DND-41 (cell line): ENCODE data around the gene PUM1.

Source experiments
- CTCF ChIP-seq: IDR thresholded peaks from 2 replicates; pipeline ENCODE4 v1.5.1; 2012; ENCODE audit warnings: borderline replicate concordance, low read length, moderate library complexity, mild to moderate bottlenecking; ENCODE audit not compliant: poor library complexity, severe bottlenecking; ENCODE audit errors: extremely low read depth
- EZH2 ChIP-seq: IDR thresholded peaks from 3 replicates; pipeline ENCODE4 v1.6.1; 2012; ENCODE audit warnings: borderline replicate concordance, low read depth, mild to moderate bottlenecking, moderate library complexity, low read length, inconsistent platforms; ENCODE audit not compliant: severe bottlenecking

DNA sequence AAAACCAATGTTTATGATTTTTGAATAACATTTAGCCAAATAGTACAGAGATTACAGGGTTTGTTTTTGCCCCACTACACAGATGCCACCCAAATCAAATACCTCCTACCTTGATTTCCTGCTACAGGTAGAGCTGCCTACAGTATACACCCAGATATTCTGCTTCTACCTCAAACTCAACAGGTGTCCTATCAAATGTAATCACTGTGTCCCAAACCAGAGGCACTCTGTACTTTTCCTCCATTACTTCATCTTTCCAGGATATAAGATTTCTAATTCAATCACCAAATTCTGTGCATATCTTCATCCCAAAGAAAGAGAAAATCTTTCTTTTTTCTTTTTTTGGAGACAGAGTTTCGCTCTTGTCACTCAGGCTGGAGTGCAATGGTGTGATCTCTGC lies 9.6 kb downstream of the PUM1 start:
- TF ChIP-seq CTCF (no peak), EZH2 (no peak)
